HG03175 (cell line): ENCODE measurements around the gene GRIN1.

Experiments
- ATAC-seq: cut with Tn5 transposase; IDR thresholded peaks from one replicate; pipeline ENCODE4 v1.9.1; 2021; ENCODE audit warnings: mild to moderate bottlenecking, moderate library complexity; ENCODE audit not compliant: unreplicated experiment

Gene GRIN1

DNA sequence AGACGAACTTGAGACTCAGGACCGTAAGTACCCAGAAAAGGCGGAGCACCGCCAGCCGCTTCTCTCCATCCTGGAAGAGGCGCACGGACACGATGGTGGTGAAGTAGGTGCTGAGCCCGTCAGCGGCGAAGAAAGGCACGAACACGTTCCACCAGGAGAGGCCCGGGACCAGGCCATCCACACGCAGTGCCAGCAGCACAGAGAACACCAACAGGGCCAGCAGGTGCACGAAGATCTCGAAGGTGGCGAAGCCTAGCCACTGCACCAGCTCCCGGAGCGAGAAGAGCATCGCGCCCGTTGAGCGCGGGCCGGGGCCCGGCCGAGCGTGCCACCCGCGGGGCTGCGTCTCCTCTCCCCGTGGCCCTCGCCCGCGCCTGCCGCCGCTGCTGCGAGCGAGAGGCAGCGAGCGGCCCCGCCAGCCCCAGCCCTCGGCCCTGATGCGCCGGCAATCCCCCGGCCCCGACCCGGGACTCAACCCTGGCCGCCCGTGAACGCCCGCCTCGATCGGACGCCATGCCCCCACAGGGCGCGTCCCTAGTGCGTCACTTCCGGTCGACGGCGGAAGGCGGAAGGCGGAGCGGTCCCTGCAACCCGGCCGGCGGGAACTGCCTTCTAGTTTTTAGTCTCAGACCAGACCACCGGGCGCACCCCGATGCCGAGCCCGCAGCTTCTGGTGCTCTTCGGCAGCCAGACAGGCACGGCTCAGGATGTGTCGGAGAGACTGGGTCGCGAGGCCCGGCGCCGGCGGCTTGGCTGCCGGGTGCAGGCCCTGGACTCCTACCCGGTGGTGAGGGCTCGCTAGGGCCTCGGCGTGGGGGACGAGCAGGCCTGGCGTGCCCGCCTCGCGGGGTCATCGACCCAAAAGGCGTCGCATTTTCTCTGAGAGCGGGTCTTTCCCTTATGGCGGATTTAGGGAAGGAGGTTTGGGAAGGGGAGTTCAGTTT, 66.4 kb downstream of the GRIN1 start, which contains the start of the genes NDOR1 and TMEM203:
NDOR1 (plus strand) TSS at position 575 of the 944 bp plus-strand sequence; CDS start at position 653, 78 bp downstream.
TMEM203 (minus strand) TSS at position 523 of the 944 bp plus-strand sequence; CDS start at position 289, 234 bp downstream.
- ATAC-seq = peak; percentile 52

DNA sequence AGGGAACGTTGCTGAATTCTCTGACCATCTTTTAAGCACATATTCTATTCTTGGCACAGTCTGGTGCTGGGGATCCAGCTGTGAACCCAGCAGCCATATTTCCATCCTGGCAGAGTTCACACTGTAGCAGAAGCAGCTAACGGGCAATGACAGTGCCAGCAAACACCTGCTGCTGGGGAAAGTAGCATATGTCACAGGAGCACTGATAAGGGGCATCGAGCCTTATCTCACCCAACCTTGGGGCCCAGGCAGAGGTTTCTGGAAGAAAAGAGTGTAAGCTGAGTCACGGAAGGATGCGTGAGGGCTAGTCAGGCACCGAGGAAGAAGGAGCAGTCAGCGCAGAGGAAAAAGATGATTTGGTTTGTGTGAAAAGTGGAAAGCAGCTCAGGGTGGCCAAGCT, 67.6 kb downstream of the GRIN1 start:
- no peak for ATAC-seq

DNA sequence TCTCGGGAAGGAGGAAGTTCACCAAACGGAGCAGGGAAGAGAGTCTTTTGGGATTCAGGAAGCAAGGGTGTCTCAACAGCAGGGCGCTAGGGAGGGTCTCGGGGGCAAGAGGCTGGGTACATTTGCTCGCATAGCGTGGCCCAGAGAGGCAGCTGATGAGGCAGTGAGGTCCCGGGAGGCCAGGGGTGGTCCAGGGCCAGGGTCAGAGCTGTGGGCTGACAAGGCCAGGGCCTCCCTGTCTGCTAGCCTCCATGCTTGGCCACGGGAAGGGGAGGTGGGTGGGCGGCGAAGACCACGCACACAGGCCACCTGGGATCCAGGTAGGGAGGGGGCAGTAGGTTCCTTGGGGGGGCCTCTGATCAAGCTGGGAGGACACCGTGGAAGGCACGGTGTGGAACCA, 72.6 kb downstream of the GRIN1 start:
- ATAC-seq = no peak

DNA sequence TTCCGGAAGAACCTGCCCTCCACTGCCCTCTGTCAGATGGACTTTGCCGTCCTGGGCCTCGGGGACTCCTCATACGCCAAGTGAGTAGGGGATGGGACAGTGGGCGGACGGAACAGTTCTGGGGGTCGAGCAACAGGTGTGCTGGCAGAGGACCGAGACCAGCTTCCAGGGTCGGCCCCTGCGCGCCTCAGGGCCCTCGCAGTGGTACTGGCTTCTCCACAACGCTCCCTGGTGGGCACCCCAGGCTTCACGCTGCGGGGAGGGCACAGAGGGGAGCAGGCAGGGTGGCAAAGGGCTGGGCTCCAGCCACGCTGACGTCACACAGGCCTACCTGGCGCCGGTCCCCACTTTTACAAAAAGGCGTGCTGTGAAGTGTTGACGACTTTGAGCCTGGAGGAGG, 73.6 kb downstream of the GRIN1 start:
- ATAC-seq = no peak

DNA sequence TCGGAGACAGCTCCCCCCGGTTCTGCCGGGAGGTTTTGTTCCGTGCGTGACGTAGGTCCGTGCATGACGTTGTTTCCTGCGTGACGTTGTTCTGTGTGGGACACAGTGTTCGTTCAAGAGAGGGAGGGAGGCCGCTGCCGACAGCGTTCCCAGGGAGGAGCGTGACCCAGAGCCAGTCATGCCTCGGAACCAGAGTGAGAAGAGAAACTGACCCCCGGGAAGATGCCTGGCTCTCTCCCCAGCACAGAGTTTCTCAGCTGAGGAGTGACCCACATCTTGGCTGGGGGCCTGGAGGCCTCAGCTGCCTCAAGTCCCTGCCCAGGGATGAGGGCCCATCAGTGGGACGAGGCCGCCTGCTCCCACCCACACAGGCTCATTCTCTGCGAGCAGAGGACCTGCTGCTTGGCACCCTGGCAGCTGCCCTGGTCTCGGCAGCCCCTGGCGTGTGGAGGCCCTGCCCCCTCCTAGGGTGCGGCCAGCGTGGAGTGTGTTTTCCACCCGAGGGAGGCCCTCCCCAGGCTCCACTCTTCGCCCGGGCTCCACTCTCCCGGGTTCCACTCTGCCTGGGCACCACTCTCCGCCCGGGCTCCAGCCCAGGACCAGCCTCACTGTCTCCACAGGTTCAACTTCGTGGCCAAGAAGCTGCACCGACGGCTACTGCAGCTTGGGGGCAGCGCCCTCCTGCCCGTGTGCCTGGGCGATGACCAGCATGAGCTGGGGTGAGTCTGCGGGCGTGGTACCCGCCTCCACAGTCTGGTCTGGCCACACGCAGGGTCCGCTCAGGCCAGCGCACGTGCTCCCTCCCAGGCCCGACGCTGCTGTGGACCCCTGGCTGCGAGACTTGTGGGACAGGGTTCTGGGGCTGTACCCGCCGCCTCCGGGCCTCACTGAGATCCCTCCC, 74.5 kb downstream of the GRIN1 start:
- no peak for ATAC-seq

DNA sequence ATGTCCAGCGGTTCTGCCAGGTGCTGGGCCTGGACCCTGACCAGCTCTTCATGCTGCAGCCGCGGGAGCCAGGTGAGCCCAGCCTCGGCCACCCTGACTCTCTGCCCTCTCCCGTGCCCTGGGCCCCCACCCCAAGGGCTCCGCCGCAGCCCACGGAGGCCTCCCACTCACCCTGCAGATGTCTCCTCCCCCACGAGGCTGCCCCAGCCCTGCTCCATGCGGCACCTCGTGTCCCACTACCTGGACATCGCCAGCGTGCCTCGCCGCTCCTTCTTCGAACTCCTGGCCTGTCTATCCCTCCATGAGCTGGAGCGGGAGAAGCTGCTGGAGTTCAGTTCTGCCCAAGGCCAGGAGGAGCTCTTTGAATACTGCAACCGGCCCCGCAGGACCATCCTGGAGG, 75.7 kb downstream of the GRIN1 start:
- ATAC-seq = no peak

DNA sequence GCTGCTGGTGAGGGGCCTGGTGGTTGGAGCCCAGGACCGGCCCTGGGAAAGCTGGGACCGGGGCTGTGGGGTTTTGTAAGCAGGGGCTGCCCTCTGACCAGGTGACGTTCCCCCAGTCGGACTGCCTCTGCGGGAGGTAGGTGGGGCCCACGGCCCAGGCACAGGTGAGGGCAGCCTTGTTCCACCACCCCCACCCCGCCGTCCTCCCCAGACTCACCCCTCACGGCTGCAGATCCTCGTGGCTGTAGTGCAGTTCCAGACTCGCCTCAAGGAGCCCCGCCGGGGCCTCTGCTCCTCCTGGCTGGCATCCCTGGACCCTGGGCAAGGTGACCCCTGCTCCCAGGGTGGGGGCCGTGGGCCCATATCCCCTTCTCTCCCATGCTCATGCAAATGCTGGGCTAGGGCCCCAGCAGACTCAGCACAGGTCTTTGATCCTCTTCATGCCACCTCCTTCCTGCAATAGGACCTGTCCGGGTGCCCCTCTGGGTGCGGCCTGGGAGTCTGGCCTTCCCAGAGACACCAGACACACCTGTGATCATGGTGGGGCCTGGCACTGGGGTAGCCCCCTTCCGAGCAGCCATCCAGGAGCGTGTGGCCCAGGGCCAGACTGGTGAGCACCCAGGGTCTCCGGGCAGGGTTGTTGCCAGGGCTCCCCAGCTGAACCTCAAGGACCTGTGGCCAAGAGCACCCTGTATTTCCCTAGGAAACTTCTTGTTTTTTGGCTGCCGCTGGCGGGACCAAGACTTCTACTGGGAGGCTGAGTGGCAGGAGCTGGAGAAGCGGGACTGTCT, 76.4 kb downstream of the GRIN1 start:
- no peak for ATAC-seq

DNA sequence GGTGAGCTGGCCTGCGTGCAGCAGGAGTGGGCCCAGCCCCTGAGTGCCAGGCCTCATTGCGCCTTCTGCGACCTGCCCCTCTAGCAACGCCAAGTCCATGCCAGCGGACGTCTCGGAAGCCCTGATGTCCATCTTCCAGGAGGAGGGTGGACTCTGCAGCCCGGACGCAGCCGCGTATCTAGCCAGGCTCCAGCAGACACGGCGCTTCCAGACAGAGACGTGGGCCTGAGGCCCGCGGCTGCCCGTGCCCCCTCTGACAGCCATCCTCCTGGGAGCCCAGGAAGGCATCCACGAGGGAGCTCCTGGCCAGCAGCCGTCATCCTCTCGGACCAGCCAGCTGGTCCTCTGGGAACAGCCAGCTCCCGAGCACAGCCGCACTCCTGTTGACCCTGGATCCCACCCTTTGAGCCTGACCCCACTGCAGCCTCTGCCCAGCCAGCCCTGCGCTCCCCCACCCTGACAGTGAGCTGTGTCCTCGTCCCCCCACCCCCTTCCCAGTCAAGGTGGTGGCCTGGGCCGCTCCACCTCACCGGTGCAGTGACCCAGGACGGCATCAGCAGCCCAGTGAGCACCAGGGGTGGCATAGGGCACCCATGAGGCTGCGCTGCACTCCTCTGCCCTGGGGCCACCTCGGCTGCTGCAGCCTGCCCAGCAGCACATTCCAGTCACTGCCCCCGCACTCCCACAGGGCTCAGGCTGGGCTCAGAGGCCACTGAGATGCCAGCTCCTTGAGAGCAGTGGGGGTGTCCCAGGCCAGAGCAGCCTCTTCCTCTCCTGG, 77.4 kb downstream of the GRIN1 start:
- ATAC-seq = no peak

DNA sequence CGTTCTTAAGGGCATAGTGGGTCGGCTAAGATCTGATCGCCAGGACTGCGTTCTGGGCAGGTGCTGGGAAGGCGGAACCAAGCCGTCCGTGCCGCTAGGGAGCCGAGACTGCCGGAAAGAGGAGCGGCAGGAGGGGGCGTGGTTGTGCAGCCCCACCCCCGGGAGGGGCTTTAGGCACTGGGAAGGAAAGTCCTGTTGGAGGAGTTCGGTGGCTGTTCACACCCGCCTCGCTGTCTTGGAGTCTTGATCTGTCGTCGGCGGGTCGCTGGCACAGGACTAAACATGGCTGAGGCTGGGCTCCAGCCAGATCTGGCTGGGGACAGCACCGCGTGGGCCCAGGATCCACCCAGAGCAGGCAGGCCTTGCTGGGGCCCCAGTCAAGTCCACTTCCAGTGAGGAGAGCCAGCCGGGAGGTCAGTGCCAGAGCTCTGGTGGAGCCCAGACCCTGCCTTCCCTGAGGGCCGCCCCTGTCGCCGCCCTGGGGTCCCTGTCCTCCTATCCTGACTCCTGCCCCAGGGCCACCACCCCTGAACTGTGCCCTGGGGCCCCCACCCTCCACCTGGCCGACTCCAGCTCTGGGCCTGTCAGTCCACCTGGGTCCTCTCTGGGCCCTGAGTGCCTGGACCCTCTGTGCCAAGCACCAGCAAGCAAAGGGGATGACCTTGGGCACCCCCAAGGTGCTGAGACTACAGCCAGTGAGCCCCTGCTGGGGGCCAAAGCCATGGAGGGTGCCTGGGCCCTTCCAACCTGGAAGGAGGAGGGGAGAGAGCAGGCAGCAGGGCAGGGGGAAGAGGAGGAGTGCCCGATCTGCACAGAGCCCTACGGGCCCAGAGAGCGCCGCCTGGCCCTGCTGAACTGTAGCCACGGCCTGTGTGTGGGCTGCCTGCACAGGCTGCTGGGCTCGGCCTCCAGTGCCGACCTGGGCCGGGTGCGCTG, 78.6 kb downstream of the GRIN1 start:
- no peak for ATAC-seq

DNA sequence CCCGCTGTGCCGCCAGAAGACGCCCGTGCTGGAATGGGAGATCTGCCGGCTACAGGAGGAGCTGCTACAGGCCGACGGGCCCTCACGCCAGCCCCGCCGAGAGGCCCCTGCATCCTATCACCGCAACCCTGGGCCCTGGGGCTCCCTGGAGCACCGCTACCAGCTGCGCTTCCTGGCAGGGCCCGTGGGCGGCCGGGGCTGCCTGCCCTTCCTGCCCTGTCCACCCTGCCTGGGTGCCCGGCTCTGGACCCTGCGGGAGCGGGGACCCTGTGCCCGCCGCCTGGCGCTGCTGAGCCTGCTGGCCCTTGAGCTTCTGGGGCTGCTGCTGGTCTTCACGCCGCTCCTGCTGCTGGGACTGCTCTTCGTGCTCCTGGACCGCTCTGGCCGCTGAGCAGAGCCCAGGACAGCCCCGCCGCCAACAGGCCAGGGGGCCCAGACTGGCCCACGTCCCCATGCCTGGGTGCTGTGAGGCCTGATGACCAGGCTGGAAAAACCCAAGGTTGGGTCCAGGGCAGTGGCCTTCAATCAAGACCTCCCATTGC, 79.3 kb downstream of the GRIN1 start:
- ATAC-seq = no peak
